GM12878 (cell line): ENCODE measurements around the gene OTOG. TPM values are rescaled to one million over a fixed set of nuclear protein-coding genes. Genes with fewer than 3 reads are reported as not detected.

Source experiments
- ATAC-seq: fragments of 200-7000 bp; cut with Tn5 transposase; 3 replicates; pipeline ENCODE4 v1.9.1; 2020; ENCODE audit warnings: mild to moderate bottlenecking, moderate library complexity
- BruUV-seq: library from RNA; stranded (reverse); fragments of 400-500 nt; replicated peaks from 2 replicates; lab custom pipeline; 2021; lab: Mats Ljungman, UMichigan
- CTCF ChIA-PET: fragments of 300-600 bp; sonication (Branson Sonifier 250); formaldehyde crosslinking; extraction: SDS; loops from one replicate; lab custom pipeline; 2021; ENCODE audit warnings: inconsistent platforms; lab: Yijun Ruan, JAX
- POLR2A ChIA-PET: fragments of 350-600 bp; formaldehyde crosslinking; extraction: SDS; loops from one replicate; lab custom pipeline; 2021; ENCODE audit warnings: inconsistent platforms; lab: Charles Lee
- RAD21 ChIA-PET: fragments of 300-600 bp; sonication (Branson Sonifier 250); formaldehyde crosslinking; loops from one replicate; lab custom pipeline; 2023; ENCODE audit warnings: antibody characterized with exemption; ENCODE audit not compliant: unreplicated experiment; lab: Charles Lee
- SMC1A ChIA-PET: fragments of 300-600 bp; sonication (Branson Sonifier 250); formaldehyde crosslinking; loops from one replicate; lab custom pipeline; 2023; ENCODE audit not compliant: unreplicated experiment, uncharacterized antibody; lab: Charles Lee
- DNase-seq: peaks from one replicate; pipeline ENCODE4 v3.0.0-alpha.2; 2011; ENCODE audit warnings: low read depth, low spot score
- FAIRE-seq: peaks from 3 replicates; lab custom pipeline; 2011; peaks lifted over from hg19 to GRCh38; lab: Jason Lieb, UNC
- H2AFZ ChIP-seq: 2 replicates; pipeline ENCODE4 v1.6.0; 2011; ENCODE audit warnings: low read depth, low read length, control low read depth; ENCODE audit not compliant: control insufficient read depth
- H3K27ac ChIP-seq: 2 replicates; pipeline ENCODE4 v1.5.1; 2011; ENCODE audit warnings: control low read depth; ENCODE audit not compliant: control insufficient read depth, insufficient read depth
- H3K27me3 ChIP-seq, 2 experiments: replicated peaks in 1 of 2; 2 replicates each; pipeline versions ENCODE4 v1.6.0 to v1.6.1; 2011; ENCODE audit warnings: low read length in 1 of 2; ENCODE audit not compliant: control insufficient read depth in 2 of 2, insufficient read depth in 2 of 2
- H3K36me3 ChIP-seq, 2 experiments: 2 replicates each; pipeline ENCODE4 v1.5.1; 2011; ENCODE audit warnings: low read length in 1 of 2; ENCODE audit not compliant: control insufficient read depth in 2 of 2, insufficient read depth in 2 of 2
- H3K4me1 ChIP-seq: 2 replicates; pipeline ENCODE4 v1.6.1; 2011; ENCODE audit warnings: mild to moderate bottlenecking, low read length, moderate library complexity, mixed read lengths; ENCODE audit not compliant: control insufficient read depth, insufficient read depth
- H3K4me2 ChIP-seq: 2 replicates; pipeline ENCODE4 v1.6.0; 2011; ENCODE audit warnings: control low read depth; ENCODE audit not compliant: control insufficient read depth, insufficient read depth
- H3K4me3 ChIP-seq: fragments of 200-600 bp; sonication (generic); 2 replicates; pipeline ENCODE4 v1.5.1; 2016
- H3K79me2 ChIP-seq: 2 replicates; pipeline ENCODE4 v1.6.0; 2011; ENCODE audit warnings: low read length; ENCODE audit not compliant: control insufficient read depth, insufficient read depth
- H3K9ac ChIP-seq: 2 replicates; pipeline ENCODE4 v1.8.0; 2011; ENCODE audit warnings: low read length, control low read depth, mixed read lengths; ENCODE audit not compliant: control insufficient read depth, insufficient read depth
- H3K9me3 ChIP-seq: replicated peaks from 3 replicates; pipeline ENCODE4 v1.5.1; 2011; ENCODE audit warnings: mild to moderate bottlenecking, low read length; ENCODE audit not compliant: control insufficient read depth, insufficient read depth
- H4K20me1 ChIP-seq: 2 replicates; pipeline ENCODE4 v1.6.0; 2011; ENCODE audit not compliant: control insufficient read depth, insufficient read depth
- ATF7 ChIP-seq: fragments of 450-650 bp; IDR thresholded peaks from 2 replicates; pipeline ENCODE4 v1.6.1; 2016; ENCODE audit warnings: low read depth, mild to moderate bottlenecking
- BCLAF1 ChIP-seq: fragments of 450-650 bp; IDR thresholded peaks from 2 replicates; pipeline ENCODE4 v1.6.1; 2017; ENCODE audit warnings: antibody characterized with exemption, mild to moderate bottlenecking, moderate library complexity
- IKZF1 ChIP-seq: fragments of 450-650 bp; conservative IDR thresholded peaks from 2 replicates; pipeline ENCODE4 v1.6.1; 2017; ENCODE audit warnings: antibody characterized with exemption, mild to moderate bottlenecking
- JUND ChIP-seq: IDR thresholded peaks from 2 replicates; pipeline ENCODE4 v1.6.1; 2012; ENCODE audit warnings: low read depth, mild to moderate bottlenecking, low read length, improper control_type of control experiment, moderate library complexity
- NFIC ChIP-seq: IDR thresholded peaks from 2 replicates; pipeline ENCODE4 v1.6.1; 2012; ENCODE audit warnings: low read depth, mild to moderate bottlenecking, inconsistent platforms, low read length, moderate library complexity
- POLR2AphosphoS2 ChIP-seq: IDR thresholded peaks from 2 replicates; pipeline ENCODE4 v1.6.1; 2011; ENCODE audit warnings: low read depth, mild to moderate bottlenecking, low read length, improper control_type of control experiment, moderate library complexity
- RFX5 ChIP-seq: IDR thresholded peaks from 2 replicates; pipeline ENCODE4 v1.6.1; 2011; ENCODE audit warnings: low read depth, low read length, improper control_type of control experiment
- RUNX3 ChIP-seq: IDR thresholded peaks from 2 replicates; pipeline ENCODE4 v1.6.1; 2012; ENCODE audit warnings: low read length, inconsistent platforms
- SMC3 ChIP-seq: IDR thresholded peaks from 2 replicates; pipeline ENCODE4 v1.6.1; 2011; ENCODE audit warnings: low read length, improper control_type of control experiment, borderline replicate concordance
- SP1 ChIP-seq: IDR thresholded peaks from one replicate; pipeline ENCODE4 v1.6.1; 2011; ENCODE audit warnings: low read depth, low read length
- SPI1 ChIP-seq: IDR thresholded peaks from 2 replicates; pipeline ENCODE4 v1.6.1; 2011; ENCODE audit warnings: low read depth, mild to moderate bottlenecking, low read length, moderate library complexity, borderline replicate concordance; ENCODE audit not compliant: insufficient read depth
- STAT3 ChIP-seq: IDR thresholded peaks from 2 replicates; pipeline ENCODE4 v1.6.1; 2011; ENCODE audit warnings: low read depth, low read length, improper control_type of control experiment
- WRNIP1 ChIP-seq: IDR thresholded peaks from 2 replicates; pipeline ENCODE4 v1.6.1; 2011; ENCODE audit warnings: low read depth, low read length, improper control_type of control experiment, borderline replicate concordance
- YBX1 ChIP-seq: fragments of 450-650 bp; IDR thresholded peaks from 2 replicates; pipeline ENCODE4 v1.6.1; 2016; ENCODE audit warnings: antibody characterized with exemption
- WGBS: methylation state at CpG from one replicate; pipeline ENCODE4 v1.1.6; 2016; ENCODE audit warnings: low lambda C conversion rate; ENCODE audit not compliant: insufficient replicate concordance, insufficient coverage; ENCODE audit errors: missing lambda C conversion rate; 5-methylcytosine and 5-hydroxymethylcytosine counted together
- in situ Hi-C: fragments of 300-500 bp; cut with MboI; formaldehyde crosslinking; loops from 9 replicates; pipeline ENCODE4 v1.14.3; 2018; ENCODE audit warnings: mixed read lengths
- intact Hi-C: fragments of 100-400 bp; cut with micrococcal nuclease; formaldehyde crosslinking; loops from one replicate; pipeline ENCODE4 v1.14.2; 2022; ENCODE audit not compliant: unreplicated experiment
- polyA plus RNA-seq, 11 experiments: library from polyadenylated mRNA; depleted of rRNA in 4 of 11; unstranded in 6 of 11; stranded (reverse) in 5 of 11; fragments of >200 nt; fragmentation: Nextera tagmentation in 4 of 11; fragmentation: Illumina TruSeq in 1 of 11; extraction: Ambion mirVana in 4 of 11; extraction: Trizol in 1 of 11; gene quantifications; 1 replicate in 1 of 11; 2 replicates in 10 of 11; pipeline versions ENCODE4 v1.2.1 to v1.2.3, GENCODE V29; 2011 to 2016; ENCODE audit warnings: inconsistent platforms in 2 of 11, missing spikeins in 2 of 11, low read depth in 1 of 11
- total RNA-seq, 4 experiments: library from RNA; depleted of rRNA in 3 of 4; stranded (reverse); fragments of >200 nt in 3 of 4; fragmentation: Illumina TruSeq in 1 of 4; extraction: Trizol in 1 of 4; gene quantifications; 2 replicates each; pipeline versions ENCODE4 v1.2.1 to v1.2.3, GENCODE V29; 2013 to 2021
- TF ChIP-seq, protein P1 (sequence below): IDR thresholded peaks from 2 replicates; pipeline ENCODE4 v1.6.1; 2011; ENCODE audit warnings: borderline replicate concordance, low read depth, mild to moderate bottlenecking, moderate library complexity, low read length; ENCODE audit not compliant: insufficient read depth, poor library complexity, severe bottlenecking
- TF ChIP-seq, protein P2 (sequence below): IDR thresholded peaks from 2 replicates; pipeline ENCODE4 v1.6.1; 2012; ENCODE audit warnings: low read depth, low read length, improper control_type of control experiment
- TF ChIP-seq, protein P3 (sequence below): fragments of 450-650 bp; IDR thresholded peaks from 2 replicates; pipeline ENCODE4 v1.6.1; 2016; ENCODE audit warnings: mild to moderate bottlenecking

Gene OTOG
- total and polyA plus RNA-seq, 10 of the 15 experiments (the other 5 are each of a cell fraction or from before 2014, with no cell fraction given): not detected

- no peak for TF ChIP-seq BCLAF1
- TF ChIP-seq POLR2AphosphoS2: no peak
- TF ChIP-seq, all 136 proteins: peak for 0
Observed at GRCh38 chr11:17608821-17609220, 61.8 kb downstream of the OTOG start (continued).

GRCh38 chr11:17609291-17610084 lies 62.4 kb downstream of the OTOG start:
- Histone ChIP-seq H4K20me1 (no peaks in the 10 kb centered on the region), H3K27ac (no peak overlapping the region), H3K9ac (no peak overlapping the region), H3K9me3 (no peaks in the 10 kb centered on the region), H3K36me3 (no peaks in the 10 kb centered on the region), H3K27me3 (peaks cover 0 to 1% of the 10 kb centered on the region in 2 experiments; a peak in 2 of 4 replicates), H3K79me2 (no peaks in the 10 kb centered on the region), H2AFZ (no peak overlapping the region), H3K4me2 (no peak overlapping the region), H3K4me1 (no peaks in the 10 kb centered on the region), H3K4me3 (no peak overlapping the region)
- no TSS peak for BruUV-seq
- intact Hi-C loops (no loop called here), in situ Hi-C loops (no loop called here)
- ChIA-PET SMC1A (no interaction called here), CTCF (interaction anchor here (1.0 kb wide), 1 partner anchor 11 kb away, joined by 3 read pairs; no protein-coding TSS in a partner anchor), POLR2A (no interaction called here), RAD21 (no interaction called here)
- WGBS: 28% methylated on average over 12 of the region's 12 CpGs
- no peak for ATAC-seq
- DNase-seq: no peak
- FAIRE-seq: no peak
- TF ChIP-seq IKZF1 (no peak), NFIC (no peak), SMC3 (no peak), ATF7 (no peak), SP1 (no peak), RFX5 (no peak), RUNX3 (no peak), STAT3 (no peak), SPI1 (no peak), YBX1 (no peak), JUND (no peak), WRNIP1 (no peak)
- TF ChIP-seq, protein P1, sequence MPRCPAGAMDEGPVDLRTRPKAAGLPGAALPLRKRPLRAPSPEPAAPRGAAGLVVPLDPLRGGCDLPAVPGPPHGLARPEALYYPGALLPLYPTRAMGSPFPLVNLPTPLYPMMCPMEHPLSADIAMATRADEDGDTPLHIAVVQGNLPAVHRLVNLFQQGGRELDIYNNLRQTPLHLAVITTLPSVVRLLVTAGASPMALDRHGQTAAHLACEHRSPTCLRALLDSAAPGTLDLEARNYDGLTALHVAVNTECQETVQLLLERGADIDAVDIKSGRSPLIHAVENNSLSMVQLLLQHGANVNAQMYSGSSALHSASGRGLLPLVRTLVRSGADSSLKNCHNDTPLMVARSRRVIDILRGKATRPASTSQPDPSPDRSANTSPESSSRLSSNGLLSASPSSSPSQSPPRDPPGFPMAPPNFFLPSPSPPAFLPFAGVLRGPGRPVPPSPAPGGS: no peak
- TF ChIP-seq, protein P2, sequence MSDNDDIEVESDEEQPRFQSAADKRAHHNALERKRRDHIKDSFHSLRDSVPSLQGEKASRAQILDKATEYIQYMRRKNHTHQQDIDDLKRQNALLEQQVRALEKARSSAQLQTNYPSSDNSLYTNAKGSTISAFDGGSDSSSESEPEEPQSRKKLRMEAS: no peak
- TF ChIP-seq, protein P3, sequence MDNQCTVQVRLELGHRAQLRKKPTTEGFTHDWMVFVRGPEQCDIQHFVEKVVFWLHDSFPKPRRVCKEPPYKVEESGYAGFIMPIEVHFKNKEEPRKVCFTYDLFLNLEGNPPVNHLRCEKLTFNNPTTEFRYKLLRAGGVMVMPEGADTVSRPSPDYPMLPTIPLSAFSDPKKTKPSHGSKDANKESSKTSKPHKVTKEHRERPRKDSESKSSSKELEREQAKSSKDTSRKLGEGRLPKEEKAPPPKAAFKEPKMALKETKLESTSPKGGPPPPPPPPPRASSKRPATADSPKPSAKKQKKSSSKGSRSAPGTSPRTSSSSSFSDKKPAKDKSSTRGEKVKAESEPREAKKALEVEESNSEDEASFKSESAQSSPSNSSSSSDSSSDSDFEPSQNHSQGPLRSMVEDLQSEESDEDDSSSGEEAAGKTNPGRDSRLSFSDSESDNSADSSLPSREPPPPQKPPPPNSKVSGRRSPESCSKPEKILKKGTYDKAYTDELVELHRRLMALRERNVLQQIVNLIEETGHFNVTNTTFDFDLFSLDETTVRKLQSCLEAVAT: no peak
